ENCODE data around the gene EGLN3.

The EGLN3 gene

GRCh38 chr14:33962016-33962415, 11.1 kb upstream of the EGLN3 start:
- no peak for DNase-seq

DNA sequence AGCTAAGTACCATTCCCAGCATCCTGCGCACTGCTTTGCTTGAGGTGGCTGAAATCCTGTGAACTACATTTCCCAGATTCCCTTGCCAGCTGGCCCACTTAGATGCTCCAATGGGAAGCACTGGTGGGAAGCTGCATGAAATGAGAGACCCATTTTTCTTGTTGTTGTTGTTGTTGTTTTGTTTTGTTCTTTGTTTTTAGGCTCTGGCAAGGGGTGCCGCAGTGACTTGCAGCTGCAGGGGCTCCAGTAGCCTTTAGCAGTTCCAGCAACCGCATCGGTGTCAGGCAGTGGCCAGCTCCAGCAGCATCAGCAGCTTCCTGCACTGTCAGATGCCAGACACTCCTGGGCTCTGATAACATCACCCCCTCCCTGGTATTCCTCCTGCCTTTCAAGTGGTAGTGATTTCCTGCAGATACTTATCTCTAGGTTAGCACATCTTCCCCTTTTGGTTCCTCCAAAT, 8.8 kb upstream of the EGLN3 start:
- no peak for DNase-seq

DNA sequence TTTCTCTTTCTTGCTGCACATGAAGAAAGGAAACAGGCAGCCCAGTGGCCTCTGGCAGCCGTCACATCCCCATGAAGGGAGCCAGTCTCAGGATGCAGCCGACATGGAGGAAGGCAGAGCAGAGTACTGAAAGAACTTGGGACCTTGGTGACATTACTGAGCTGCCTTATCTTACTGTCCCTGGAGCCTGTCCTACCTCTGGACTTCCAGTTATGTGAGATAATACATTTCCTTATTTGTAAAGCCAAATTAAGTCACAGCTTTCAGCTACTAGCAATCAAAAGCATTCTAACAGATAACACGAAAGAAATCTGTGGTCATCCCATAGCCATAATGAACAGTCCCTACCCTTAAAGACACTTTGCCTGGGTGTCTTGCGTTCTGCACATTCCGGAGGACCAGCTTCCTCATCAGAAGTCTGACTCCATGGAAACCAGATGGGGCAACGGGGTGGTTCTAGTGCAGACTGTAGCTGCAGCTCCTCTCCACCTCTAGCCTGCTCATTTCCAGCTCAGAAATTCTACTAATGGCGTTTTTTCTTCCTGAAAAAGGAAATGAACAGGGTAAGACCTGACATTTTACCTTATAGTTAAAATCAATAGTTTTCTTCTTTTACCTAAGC, 7.8 kb upstream of the EGLN3 start:
- DNase-seq: no peak

DNA sequence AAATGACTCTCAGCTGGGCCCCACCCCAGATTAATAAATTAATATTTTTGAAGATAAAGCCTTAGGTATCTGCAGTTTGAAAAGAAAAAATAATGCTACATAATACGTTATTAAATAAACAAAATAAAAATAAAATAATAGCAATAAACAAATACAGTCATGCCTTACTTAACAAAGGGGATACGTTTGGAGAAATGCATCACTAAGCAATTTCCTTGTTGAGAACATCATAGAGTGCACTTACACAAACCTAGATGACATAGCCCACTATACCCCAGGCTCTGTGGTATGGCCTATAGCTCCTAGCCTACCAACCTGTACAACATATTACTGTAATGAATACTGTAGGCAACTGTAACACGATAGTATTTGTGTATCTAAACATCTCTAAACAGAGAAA, 7.1 kb upstream of the EGLN3 start:
- DNase-seq: no peak

GRCh38 chr14:33957299-33957698, 6.4 kb upstream of the EGLN3 start:
- no peak for DNase-seq

DNA sequence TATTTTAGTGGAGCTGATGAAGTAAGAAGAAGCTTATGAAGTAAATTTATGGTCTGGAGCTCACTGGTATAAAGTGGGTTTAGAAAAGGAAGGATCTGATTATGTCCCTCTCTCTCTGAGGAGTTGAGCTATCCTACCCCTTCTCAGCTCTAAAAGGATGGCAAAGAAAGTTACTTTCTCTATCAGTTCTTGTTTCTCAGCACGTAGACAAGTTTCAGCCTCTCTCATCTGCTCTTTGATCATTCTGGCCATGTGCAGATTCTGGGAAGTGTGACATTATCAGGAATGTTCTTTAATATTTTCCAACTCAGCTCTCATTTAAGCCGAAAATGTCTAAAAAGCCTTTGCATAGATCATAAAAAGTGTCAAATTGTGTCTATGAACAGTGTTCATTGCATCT, 5.8 kb upstream of the EGLN3 start:
- DNase-seq: no peak

DNA sequence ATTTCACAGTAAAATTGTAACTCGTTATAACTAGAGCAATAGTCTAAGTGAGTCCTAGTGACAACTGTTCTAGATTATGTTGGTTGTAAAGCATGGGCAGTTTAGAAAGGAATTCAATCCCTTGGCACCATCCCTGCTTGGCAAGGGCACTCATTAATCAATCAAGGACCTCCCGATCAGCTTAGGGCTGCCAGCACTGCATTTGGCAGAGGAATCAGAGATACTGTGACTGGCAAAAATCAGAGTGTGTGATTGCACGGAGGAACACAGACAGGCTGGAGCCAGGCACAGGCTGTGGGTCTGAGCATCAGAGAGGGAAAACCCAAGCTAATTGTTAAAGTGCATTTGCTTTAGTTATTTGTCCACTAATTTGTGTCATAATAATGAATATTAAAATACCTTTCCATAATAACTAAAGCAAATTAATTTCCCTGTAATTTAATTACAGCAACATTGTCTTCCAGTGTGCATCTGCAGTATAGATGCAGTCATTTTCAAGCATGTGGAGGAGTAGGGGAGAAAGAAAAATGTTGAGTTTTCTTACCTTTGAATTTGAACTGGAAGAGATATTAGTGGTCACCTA, 3.2 kb upstream of the EGLN3 start:
- DNase-seq: no peak

- no peak for DNase-seq
Observed at GRCh38 chr14:33952541-33952940, 1.7 kb upstream of the EGLN3 start.

- no peak for DNase-seq
Observed at GRCh38 chr14:33951183-33951840, 438 bp upstream of the EGLN3 start.

GRCh38 chr14:33949411-33949893, 1.4 kb downstream of the EGLN3 start:
- DNase-seq: no peak

- no peak for DNase-seq
Observed at GRCh38 chr14:33948869-33949408, 1.9 kb downstream of the EGLN3 start.

GRCh38 chr14:33948145-33948868, 2.6 kb downstream of the EGLN3 start:
- no peak for DNase-seq

DNA sequence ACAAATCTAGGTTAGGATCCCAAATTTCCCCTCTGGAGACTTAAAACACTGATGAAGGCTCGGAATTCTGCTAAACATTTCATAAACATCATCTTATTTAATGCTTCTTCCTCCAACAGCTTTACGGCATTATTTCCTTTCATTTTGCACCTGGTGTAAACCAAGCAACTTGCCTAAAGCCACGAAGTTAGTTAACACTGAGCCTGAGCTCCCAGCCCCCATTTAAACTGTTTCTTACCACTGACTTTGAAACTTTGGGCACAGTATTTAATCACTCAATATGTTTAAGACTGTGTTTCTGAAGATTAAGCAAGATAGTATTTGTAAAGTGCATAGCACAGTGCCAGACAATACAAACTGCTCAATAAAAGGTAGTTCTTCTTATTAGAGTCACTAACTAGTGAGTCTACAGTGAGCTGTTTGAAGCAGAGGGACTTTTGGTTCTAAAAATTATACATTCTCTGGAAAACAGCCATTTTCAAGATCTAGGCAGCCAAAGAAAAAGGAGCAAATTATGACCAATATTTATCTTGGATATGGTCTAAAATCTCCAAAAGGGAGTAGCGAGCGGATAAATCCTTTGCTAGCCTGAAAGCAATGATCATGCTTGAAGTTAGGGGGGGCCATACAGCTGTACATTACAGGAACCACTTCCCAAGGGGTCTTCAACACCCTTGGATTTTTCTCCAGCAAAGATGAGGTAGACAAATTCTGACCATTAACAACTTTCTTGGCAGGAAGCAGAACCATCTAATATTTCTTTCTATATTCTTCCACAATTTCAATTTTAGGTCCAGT, 4.0 kb downstream of the EGLN3 start:
- DNase-seq: no peak

DNA sequence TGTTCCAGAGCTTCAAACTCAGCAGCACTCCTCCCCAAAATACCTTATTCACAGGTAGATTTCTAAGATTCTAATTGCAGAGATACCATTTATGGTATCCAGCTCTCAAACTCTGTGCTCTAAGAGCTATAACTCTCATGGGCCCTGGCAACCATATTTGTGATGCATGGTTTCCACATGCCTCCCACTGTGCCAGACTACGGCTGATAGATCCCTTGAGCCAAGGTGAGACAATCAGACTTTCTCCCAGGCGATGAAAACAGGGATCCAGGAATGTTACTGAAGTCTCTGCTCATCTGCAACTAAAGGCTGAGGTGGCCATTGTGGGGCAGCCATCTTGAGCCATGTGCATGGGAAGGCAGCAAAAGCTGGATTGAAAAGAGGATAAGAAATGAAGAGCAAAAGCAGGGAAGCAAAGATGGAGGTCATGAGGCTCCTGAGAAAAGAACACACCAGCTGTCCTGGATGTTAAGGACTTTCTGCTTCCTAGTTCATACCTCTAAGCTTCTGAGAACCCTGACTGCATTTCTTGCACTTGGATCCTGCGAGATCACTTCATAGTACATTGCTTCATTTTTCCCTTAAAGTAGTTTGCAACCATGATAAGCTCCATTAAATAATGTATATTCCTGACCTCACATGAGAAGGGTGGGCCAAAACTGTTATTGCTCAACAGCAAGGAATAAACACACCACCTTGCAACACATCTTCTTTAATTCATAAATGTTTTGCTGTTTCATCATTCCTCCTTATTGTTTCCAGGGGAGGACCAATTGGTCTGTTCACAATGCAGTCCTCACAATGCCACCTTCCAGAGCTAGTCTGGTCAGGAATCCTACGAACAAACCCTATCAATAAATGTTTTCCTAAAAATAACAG, 5.4 kb downstream of the EGLN3 start:
- DNase-seq: no peak

GRCh38 chr14:33943096-33943883, 7.6 kb downstream of the EGLN3 start:
- DNase-seq: no peak

- DNase-seq: no peak
Observed at GRCh38 chr14:33941718-33942117, 9.2 kb downstream of the EGLN3 start.

DNA sequence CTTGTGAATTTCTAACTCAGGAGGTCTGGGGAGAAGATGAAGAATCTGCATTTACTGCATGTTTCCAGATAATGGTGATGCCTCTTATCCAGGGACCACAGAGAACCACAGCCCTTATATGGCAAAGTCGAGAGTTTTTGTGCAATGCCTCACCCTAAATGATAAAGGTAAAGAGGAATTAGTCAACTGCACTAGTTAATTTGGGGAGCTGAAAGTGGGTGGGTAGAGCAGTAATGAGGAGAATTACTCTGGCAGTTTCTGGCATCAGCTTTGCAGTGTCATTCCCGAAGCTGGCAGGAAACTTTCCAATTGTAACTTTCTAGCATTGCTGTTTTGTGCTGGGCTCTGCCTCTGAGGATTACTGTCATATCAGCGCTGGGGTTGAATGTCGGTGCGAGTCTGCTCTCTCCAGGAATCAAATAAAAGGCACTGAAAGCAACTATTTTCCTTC, 10.3 kb downstream of the EGLN3 start:
- no peak for DNase-seq

GRCh38 chr14:33938131-33938949, 12.5 kb downstream of the EGLN3 start:
- DNase-seq: no peak

DNA sequence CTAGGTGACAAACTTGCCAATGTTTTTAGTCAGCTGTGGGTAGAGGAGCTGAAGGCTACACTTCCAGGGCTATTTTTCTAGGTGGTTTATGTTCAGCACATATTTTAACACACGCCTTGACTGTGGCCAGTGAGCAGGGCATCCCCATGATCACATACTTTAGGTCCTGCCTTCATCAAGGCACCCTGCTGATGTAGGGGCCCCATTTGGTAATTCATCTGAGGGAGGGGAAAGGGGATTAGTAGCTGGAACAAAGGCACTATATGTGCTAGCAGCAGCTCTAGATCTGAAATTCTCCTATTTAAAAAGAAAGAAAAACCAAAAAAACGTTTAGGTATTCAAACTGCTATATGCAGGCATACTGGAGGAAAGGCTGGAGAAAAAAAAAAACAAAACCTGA, 14.5 kb downstream of the EGLN3 start:
- DNase-seq: no peak

DNA sequence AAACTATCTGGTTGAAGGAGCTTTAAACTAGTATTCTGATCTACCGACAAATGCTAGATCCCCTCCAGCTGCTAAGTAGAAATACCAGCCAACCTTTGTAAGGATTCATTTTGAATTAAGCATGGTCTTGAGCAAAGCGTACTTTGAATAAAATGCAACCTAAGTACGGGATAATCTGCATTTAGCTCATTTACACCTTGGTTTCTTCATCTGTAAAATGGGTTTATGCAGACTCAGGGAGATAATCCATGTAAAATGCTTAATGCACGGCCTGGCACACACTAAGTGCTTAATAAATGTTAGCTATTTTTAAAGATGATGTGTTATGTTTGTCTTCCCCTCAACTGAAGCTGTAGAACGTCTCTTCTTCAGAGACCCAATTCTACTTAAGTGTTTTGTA, 15.9 kb downstream of the EGLN3 start:
- DNase-seq: no peak

All from CD4-positive, alpha-beta T cell treated with Interferon alpha-2 for 1 hour (primary cell).